GM12874 (cell line): Measurements from ENCODE around the gene CDS1.

Experiments
- TF ChIP-seq, protein P1 (sequence below): IDR thresholded peaks from 2 replicates; pipeline ENCODE4 v1.5.1; 2011; ENCODE audit warnings: low read depth, mild to moderate bottlenecking, control low read depth, low read length, moderate library complexity; ENCODE audit not compliant: insufficient read depth

Gene CDS1

DNA sequence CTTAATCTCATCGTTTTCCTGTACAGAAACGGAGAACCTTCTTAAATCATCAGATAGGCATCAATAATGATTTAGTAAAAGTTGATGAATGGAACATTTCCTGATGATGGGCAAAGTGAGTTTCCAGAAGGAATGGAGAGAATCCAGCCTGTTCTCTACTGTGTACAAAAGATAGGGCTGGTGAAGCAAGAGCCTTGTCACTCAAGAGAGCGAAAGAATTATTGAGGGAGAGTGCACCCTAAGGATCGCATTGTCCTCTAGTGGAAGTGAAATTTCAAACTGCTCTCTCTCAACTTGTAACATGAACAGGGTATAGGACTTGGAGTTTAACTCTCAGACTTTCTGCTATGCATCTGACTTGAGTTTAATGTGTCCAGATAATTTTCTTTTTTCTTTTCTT lies 69.6 kb downstream of the CDS1 start:
- TF ChIP-seq, protein P1, sequence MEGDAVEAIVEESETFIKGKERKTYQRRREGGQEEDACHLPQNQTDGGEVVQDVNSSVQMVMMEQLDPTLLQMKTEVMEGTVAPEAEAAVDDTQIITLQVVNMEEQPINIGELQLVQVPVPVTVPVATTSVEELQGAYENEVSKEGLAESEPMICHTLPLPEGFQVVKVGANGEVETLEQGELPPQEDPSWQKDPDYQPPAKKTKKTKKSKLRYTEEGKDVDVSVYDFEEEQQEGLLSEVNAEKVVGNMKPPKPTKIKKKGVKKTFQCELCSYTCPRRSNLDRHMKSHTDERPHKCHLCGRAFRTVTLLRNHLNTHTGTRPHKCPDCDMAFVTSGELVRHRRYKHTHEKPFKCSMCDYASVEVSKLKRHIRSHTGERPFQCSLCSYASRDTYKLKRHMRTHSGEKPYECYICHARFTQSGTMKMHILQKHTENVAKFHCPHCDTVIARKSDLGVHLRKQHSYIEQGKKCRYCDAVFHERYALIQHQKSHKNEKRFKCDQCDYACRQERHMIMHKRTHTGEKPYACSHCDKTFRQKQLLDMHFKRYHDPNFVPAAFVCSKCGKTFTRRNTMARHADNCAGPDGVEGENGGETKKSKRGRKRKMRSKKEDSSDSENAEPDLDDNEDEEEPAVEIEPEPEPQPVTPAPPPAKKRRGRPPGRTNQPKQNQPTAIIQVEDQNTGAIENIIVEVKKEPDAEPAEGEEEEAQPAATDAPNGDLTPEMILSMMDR = no peak

DNA sequence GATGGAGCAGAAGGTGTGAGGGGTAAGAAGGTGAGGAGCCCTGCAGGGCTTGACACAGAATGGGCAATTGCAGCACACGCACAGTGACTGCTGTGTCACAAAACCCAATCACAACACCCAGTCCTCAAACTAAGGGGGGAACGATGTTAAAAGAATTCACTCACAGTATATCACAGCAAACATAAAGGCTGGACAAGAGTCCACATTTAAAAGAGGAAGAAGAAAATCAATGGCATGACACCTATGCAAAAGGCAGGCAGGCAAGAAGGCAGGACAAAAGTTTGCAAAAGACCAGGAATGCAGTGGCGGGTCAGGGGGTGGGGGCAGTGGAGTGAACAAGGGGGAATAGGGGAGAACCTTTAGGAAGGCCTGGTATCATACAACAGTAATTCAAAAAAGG lies 77.7 kb downstream of the CDS1 start:
- TF ChIP-seq, protein P1 = no peak

DNA sequence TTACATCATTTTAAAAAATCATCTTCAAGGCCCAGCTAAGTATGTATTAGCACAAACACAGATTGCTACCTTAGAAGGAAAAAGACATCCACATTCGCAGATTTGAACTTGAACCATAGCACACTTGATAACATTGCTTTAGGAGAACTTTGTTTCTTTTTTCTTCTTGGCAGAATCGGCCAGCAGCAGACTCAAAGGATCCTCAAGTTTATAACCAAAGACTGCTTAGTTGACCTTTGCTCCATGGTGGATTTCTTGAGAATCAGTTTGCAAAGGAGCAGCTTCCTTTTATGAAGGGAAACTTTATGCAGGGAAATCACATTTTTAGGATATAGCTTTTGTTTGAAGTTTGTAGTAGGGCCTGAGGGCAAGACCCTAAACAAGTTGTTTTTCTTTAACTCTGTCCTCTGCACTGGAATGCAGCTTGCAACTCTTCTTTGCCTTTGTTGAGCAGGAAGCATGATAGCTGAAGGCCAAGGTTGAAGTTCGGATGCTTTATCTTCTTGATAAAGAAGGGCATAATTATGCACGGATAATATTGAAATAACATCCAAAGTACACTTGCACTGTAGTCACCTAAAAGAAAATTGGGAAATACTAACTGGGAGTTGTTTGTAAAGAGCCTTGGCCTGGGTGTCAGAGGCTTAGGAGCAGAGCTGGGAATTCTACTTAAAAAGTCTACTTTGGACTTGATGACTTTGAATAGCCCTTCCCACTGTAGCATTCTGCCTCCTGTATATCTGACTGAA lies 78.4 kb downstream of the CDS1 start:
- TF ChIP-seq, protein P1 = no peak

DNA sequence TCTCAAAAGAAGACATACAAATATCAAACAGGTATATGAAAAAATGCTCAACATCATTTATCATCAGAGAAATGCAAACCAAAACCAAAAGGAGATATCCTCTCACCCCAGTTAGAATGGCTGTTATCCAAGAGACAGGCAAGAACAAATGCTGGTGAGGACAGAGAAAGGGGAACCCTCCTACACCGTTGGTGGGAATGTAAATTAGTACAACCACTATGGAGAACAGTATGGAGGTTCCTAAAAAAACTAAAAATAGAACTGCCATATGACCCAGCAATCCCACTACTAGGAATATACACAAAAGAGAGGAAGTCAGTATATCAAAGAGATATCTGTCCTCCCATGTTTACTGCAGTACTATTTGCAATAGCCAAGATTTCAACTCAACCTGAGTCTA lies 83.5 kb downstream of the CDS1 start:
- TF ChIP-seq, protein P1 = no peak

DNA sequence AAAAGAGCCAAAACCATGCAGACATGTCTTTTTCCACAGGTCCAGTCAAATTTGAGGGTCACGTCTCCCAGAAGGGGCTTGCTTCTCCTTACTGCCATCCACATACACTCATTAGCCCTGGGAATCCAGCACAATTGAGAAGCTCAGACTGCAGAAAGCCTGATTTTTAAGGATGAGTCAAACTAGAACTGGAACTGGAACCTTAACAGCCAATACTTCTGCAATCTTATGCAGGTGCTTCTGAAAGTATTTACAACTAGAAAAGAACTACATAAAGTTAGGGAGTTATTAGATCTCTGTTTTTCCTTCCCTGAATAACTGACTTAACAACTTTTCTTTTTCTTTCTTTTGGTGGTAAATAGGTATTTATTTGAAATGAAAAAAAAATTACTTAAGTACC lies 86.3 kb downstream of the CDS1 start:
- TF ChIP-seq, protein P1 = no peak

DNA sequence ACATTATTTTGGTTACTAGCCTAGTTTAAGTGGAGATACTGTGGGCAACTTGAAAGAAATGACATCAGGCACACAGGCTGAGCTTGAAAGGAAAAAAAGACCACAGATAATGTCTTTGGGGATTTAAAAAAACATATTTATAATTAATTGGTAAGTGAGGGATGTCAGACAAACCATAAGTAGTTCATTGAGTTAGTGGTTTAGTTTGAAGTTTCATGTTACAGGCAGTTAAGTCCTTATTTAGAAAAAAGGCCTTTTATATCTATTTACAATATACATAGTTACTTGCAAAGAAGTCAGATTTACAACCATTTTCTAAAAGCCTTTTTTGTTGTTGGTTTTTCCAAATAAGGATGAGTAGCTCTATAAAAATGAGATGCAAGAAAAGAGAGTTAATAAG lies 89.2 kb downstream of the CDS1 start:
- TF ChIP-seq, protein P1 = no peak

DNA sequence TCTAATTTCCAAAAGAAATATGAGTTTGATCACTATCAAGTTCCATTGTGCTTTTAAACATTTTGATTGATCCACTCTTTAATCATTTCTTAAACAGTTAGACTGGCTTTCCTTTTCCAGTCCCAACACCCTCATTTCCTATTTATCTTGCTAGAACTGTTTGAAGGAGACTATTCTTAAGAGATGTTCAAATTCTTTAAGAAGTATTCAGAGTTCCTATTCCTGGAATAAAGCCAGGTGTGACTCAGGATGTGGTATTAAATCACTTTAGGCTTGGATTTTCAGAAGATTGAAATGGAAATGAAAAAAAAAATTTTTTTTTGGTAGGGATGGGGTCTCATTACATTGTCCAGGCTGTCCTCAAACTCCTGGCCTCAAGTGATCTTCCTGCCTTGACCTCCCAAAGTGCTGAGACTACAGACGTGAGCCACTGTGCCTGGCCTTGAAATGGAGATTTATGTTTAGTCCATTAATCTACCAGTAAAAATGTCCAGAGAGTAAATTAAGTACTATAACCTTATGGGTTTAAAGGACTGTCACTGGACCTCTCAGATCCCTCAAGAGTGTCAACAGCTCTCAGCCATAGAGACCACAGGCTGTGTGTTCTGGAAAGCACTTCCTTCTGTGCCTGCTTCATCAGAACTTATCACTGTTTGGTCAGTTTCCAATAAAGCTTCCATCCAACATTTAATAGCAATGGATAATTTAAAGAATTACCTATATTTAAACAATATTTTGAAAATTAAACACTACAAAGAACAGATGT lies 90.7 kb downstream of the CDS1 start:
- TF ChIP-seq, protein P1 = no peak
